Measurements from ENCODE around the gene ANTXR1.
"Not testable (repeated sequence)": the region's sequence is repeated elsewhere in the genome, so short reads cannot be mapped to it uniquely, and the experiment has no call there.

Gene ANTXR1

GRCh38 chr2:69244882-69245281 lies 231.9 kb downstream of the ANTXR1 start:
- no peak for DNase-seq

GRCh38 chr2:69247583-69247982 lies 234.6 kb downstream of the ANTXR1 start:
- DNase-seq = no peak

GRCh38 chr2:69248232-69248631 lies 235.3 kb downstream of the ANTXR1 start:
- DNase-seq = no peak

DNA sequence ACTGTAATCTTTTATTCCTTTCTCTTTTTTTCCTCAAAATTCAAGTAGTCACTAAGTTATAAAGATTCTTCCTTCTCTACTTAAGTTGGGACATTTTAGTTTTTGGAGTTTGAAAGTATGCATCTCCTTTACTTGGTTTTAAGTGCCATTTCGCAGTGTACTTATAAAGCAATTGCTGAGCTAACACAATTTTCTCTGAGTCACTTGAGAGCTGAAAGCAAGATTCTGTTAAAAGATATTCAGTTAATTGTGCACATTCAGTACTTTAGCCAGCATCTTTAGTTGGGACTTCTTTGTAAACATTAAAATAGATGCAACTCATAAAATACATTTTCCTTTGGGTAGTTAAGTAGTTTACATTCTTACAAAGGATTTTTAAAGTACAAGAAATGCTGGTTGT lies 238.0 kb downstream of the ANTXR1 start:
- DNase-seq = no peak

DNA sequence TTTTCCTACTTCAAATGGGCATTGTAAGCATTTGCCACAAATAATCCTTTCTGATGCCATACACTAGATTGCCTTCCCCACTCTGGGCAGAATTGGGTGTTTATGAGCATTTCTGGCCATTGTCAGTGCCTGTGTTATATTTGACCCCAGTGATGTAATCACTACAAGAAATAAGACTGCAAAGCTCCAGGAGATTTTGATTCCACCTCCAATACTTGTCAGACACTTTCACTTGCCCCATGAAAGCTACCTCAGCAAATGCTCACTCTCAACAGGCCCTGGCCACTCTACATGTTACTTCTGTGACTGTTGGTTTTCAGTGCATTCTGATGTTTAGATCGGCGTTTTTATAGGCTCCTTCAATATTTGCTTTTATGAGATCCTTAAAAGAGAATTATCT lies 239.0 kb downstream of the ANTXR1 start:
- no peak for DNase-seq

DNA sequence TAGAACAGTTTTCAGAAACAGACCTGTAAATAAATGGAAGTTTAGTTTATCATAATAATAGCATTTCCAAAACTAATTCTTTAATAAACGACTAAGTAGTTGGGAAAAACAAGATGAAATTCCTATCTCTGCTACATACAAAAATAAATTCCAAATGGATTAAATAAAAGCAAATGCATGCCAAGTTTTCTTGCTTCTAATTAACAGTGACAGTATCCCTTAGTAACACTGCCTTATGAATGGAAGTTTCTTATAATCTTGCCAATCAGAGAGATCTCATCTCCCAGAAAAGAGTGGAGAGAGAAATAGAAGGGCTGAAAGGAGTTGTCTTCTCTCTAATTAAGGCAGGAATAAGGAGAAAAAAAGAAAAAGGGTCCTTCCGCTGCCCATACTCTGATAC lies 240.1 kb downstream of the ANTXR1 start:
- no peak for DNase-seq

- no peak for DNase-seq
Observed at GRCh38 chr2:69253611-69254301, 240.8 kb downstream of the ANTXR1 start.

GRCh38 chr2:69255760-69256159 lies 242.8 kb downstream of the ANTXR1 start:
- no peak for DNase-seq

- DNase-seq = not testable (repeated sequence)
Observed at GRCh38 chr2:69259994-69260591, 247.1 kb downstream of the ANTXR1 start.

DNA sequence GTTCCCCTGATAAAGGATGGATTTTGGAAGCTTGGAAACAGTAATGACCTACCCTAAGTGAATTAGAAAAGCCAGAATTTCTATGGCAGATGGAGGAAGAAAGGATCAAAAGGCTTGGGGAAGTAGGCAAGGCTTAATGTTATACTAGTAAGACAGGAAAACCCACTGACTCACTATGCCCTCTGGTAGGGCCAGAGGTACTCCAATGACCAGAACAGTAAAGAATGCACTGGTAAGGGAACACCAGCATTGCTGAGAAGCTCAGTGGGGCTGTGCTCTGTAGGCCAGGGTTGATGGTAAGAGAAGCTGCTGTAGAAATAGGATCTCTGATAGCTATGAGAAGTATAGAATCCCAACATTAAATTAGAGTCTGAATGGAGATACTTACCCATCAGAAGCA lies 247.7 kb downstream of the ANTXR1 start:
- DNase-seq = no peak

DNA sequence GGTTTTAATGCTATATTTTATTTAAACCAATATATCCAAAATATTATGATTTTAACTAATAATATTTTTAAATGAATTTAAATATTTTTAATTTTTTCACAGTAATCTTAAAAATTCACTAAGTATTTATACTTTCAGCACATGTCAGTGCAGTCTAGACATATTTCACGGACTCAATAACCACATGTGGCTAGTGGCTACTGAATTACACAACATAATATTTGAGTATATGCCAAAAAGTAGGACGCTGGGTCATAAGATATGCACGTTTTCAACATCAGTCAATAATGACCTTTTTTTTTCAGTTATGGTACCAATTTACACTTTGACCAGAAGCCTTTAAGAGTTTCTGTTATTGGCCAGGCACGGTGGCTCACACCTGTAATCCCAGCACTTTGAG lies 256.4 kb downstream of the ANTXR1 start:
- no peak for DNase-seq

DNA sequence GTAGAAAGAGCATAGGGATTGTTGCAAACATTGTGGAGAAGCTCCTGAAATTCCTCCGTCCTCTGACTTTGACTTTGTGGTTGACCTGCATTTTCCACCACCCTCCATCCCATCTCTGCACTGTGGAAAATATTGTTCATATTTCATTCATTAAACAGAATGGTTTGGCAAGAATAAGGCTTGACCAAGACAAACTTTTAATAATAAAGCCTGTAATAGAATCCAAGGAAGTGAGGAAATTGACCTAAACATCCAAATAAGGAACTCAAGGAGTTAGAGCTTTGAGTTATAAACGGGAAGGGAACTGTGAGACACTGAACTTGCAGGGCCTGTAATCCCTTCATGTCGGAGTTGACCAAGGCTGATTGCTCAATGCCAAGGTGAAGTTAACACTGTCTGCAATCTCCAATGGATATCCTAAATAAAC lies 258.9 kb downstream of the ANTXR1 start:
- no peak for DNase-seq

- DNase-seq = no peak
Observed at GRCh38 chr2:69272803-69273471, 260.0 kb downstream of the ANTXR1 start.

DNA sequence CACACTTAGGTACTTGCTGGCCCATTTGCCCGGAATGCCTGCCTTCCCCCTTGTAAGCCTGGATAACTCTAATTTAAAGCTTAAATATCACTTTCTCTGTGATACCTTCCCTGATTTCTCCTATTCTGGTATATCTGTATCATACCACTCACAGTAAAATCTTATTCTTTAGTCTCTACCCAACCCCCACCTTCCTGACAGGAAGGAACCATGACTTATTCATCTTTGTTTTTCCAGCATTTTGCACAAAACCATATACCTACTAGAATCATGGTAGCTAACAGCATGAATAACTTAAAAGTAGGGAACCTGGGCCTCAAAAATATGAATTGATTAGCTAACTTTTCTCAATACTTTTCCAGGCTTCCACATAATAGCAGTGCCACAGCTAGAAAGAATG lies 262.5 kb downstream of the ANTXR1 start:
- no peak for DNase-seq

DNA sequence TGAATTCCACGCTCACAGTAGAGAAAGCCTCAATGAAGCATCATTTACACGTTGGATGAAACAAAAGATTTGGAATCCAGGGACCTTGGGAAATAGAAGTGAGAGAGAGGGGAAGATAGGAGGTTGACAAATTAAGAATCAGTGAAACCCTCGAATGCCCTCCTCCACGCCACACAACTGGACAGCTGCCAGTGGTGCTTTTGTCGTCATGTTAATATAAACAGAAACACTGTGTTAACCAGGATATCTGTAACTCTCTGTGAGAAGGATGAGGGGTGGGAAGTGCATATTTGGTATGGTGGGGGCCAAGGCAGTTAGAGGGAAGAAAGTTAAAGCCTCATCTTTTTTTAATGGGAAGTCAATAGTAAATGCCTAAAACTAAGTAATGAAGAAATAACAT lies 265.4 kb downstream of the ANTXR1 start:
- DNase-seq = no peak

GRCh38 chr2:69279211-69279610 lies 266.2 kb downstream of the ANTXR1 start:
- no peak for DNase-seq

GRCh38 chr2:69279931-69280681 lies 267.1 kb downstream of the ANTXR1 start:
- DNase-seq = no peak

DNA sequence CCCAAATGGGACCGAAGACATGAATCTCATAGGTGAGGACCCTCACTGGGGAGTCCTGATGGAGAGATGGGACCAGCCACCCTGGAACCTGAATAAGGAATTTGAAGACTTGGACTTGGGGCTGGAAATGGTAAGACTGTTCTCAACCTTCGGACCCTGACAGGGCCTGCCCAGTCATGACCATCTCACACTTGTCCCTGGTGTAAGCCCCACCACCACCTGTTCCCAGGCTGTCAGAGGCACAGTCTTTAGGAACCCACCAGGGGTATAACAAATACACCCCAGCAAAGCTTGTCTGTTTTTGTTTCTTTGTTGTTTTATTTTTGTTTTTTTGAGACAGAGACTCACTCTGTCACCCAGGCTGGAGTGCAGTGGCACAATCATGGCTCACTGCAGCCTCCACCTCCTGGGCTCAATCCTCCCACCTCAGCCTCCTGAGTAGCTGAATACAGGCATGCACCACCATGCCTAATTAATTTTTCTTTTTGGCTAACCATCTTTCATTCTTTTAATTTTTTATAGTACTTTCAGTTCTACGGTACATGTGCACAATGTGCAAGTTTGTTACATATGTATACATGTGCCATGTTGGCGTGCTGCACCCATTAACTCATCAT lies 267.9 kb downstream of the ANTXR1 start:
- no peak for DNase-seq

DNA sequence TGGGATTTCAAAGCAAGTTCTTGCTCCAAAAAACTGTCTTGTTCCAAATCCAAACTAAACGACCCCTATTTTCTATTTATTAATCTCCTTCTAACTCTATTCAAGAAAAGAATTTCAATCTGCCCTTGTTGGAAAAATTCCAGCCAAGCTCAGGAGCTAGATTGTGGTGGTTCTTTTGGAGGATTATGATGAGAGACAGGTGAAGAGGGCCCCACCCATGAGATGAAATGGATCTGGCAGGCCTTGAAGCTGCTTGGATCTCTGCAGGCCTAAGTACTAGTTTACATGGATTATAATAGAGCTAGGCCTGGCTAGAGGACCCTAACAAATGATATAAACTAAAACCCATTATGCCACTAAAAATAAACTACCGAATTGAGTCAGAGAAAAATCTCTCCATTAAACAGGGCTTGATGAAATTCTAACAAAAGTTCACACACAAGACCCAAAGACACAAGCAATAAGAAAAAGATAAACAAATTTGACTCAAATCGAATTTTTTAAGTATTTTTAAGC lies 272.5 kb downstream of the ANTXR1 start:
- no peak for DNase-seq

DNA sequence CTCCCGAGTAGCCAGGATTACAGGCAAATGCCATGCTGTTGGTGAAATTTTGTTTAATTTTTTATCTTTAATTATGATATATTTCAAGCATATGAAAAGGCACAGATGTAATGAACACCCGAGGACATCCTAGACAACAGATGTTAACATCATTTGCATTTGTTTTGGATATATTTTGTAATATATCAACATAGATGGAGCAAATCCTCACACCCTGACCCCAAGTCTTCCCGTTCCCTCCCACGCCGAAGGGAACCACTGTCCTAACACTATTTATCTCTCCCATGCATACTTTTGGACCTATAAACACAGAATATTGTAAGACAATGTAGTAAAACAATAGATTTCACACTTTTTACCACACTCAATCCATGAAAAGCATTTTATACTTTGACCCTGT lies 274.6 kb downstream of the ANTXR1 start:
- no peak for DNase-seq

DNA sequence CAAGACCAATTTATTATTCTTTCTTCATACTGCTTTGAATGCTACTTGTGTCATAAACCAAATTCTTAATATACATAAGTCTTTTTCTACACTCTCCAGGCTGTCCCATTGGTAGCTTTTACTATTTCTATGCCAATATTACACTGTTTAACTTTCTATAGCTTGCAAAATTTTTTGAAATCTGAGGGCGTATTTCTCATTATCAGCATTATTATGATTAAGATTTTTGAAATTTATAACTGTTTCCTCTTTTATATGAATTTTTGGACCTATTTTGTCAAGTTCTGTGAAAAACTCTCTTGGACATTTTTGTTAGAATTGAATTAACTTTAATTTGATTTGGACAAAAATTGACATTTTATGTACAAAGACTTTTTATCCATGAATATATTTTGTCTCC lies 275.4 kb downstream of the ANTXR1 start:
- DNase-seq = no peak

DNA sequence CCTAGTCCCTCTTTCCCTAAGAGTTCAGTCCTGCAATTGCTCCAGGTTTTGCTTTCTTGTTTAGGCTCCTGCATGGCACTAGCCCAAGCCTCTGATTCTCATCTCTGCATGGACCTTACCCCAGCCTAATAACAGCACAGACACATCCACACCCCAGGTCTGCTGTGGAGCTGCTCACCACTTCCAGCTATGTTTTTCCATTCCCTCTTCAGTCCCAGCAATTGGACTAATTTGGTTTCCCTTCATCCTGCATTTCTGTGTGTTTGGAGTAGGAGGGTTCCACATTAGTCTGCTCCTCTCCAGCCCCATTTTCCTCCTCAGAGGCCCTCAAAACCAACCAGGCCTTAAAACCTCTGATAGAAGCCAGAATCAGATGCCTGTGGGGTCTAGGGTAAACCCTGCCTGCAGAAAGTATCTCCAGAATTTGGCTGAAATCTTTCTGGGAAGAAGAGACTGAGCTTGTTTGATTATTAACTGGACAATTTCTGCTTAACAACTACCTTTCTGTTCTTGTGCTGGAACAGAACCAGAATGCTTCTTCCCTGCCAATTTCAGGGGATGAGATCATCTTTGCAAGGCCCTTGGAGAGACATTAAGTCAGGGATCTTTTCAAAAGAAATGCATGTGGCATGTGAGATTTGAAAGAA lies 278.1 kb downstream of the ANTXR1 start:
- DNase-seq = no peak

Data from NCI-H2029 treated with DMSO at 0.1 percent for 48 hours (cell line).